HCT116 (cell line): ENCODE data around the gene TCP1. TPM values are rescaled to one million over a fixed set of nuclear protein-coding genes. Genes with fewer than 3 reads are reported as not detected.
"Not testable (repeated sequence)": the region's sequence is repeated elsewhere in the genome, so short reads cannot be mapped to it uniquely, and the experiment has no call there.

Experiments used
- ATAC-seq: fragments of 200-7000 bp; cut with Tn5 transposase; 2 replicates; pipeline ENCODE4 v1.9.1; 2020; ENCODE audit warnings: mild to moderate bottlenecking, moderate library complexity
- BruUV-seq: library from RNA; stranded (reverse); fragments of 400-500 nt; replicated peaks from 2 replicates; lab custom pipeline; 2021; lab: Mats Ljungman, UMichigan
- CTCF ChIA-PET: fragments of 300-600 bp; sonication (Branson Sonifier 250); formaldehyde crosslinking; loops from one replicate; lab custom pipeline; 2021; ENCODE audit warnings: antibody characterized with exemption; lab: Charles Lee
- POLR2A ChIA-PET: fragments of 300-600, 350-600 bp; sonication (Branson Sonifier 250); formaldehyde crosslinking; loops from one replicate; lab custom pipeline; 2021; ENCODE audit warnings: antibody characterized with exemption; lab: Charles Lee
- RAD21 ChIA-PET, 2 experiments: fragments of 300-600 bp; sonication (Branson Sonifier 250); formaldehyde crosslinking; loops; one replicate each; lab custom pipeline; 2023; ENCODE audit warnings: low total read pairs in 2 of 2; ENCODE audit not compliant: uncharacterized antibody in 2 of 2, unreplicated experiment in 2 of 2, low non-redundant PET in 1 of 2; lab: Charles Lee
- DNase-seq: peaks from one replicate; pipeline ENCODE4 v3.0.0-alpha.2; 2010; ENCODE audit warnings: low read depth, low spot score
- H2AFZ ChIP-seq: fragments of 200-600 bp; shearing (Covaris generic), sonication (generic); 2 replicates; pipeline ENCODE4 v1.6.1; 2017; ENCODE audit warnings: low read depth, mixed run types, mixed read lengths, antibody characterized with exemption, low read length; ENCODE audit not compliant: poor library complexity, severe bottlenecking
- H3K27ac ChIP-seq: 2 replicates; pipeline ENCODE4 v1.5.1; 2012; ENCODE audit warnings: low read depth, low read length
- H3K27me3 ChIP-seq: fragments of 200-600 bp; sonication (generic); 2 replicates; pipeline ENCODE4 v1.6.1; 2016; ENCODE audit warnings: mixed run types, low read length, mixed read lengths; ENCODE audit not compliant: insufficient read depth
- H3K36me3 ChIP-seq, 2 experiments: fragments of 200-500 bp in 1 of 2; fragments of 200-600 bp in 1 of 2; sonication (Bioruptor generic) in 1 of 2; sonication (generic) in 1 of 2; 2 replicates each; pipeline versions ENCODE4 v1.5.1 to v1.6.1; 2014 to 2016; ENCODE audit warnings: low read length in 2 of 2, inconsistent platforms in 1 of 2, mixed read lengths in 1 of 2, mixed run types in 1 of 2; ENCODE audit not compliant: insufficient read depth in 2 of 2, control insufficient read depth in 1 of 2
- H3K4me1 ChIP-seq, 2 experiments: fragments of 200-600 bp in 1 of 2; sonication (generic) in 1 of 2; 2 replicates each; pipeline versions ENCODE4 v1.5.1 to v1.6.1; 2012 to 2017; ENCODE audit warnings: low read length in 2 of 2, inconsistent platforms in 1 of 2, mild to moderate bottlenecking in 1 of 2, mixed read lengths in 1 of 2, mixed run types in 1 of 2, moderate library complexity in 1 of 2; ENCODE audit not compliant: insufficient read depth in 2 of 2, control insufficient read depth in 1 of 2
- H3K4me2 ChIP-seq: fragments of 200-600 bp; sonication (generic); 2 replicates; pipeline ENCODE4 v1.6.1; 2017; ENCODE audit warnings: mixed run types, low read length, mixed read lengths
- H3K4me3 ChIP-seq, 2 experiments: fragments of 200-600 bp in 1 of 2; sonication (generic) in 1 of 2; replicated peaks in 1 of 2; 2 replicates each; pipeline ENCODE4 v1.5.1; 2011 to 2016; ENCODE audit warnings: low read length in 2 of 2, control low read depth in 1 of 2, low read depth in 1 of 2, mild to moderate bottlenecking in 1 of 2, mixed read lengths in 1 of 2, mixed run types in 1 of 2
- H3K79me2 ChIP-seq: fragments of 200-600 bp; sonication (generic); 2 replicates; pipeline ENCODE4 v1.6.1; 2017; ENCODE audit warnings: mild to moderate bottlenecking, mixed run types, low read length, moderate library complexity, mixed read lengths; ENCODE audit not compliant: insufficient read depth
- H3K9ac ChIP-seq: fragments of 200-600 bp; sonication (generic); 2 replicates; pipeline ENCODE4 v1.6.1; 2016; ENCODE audit warnings: low read length, mixed read lengths
- H3K9me2 ChIP-seq: fragments of 200-600 bp; sonication (generic), shearing (Covaris generic); 2 replicates; pipeline ENCODE4 v1.6.1; 2017; ENCODE audit warnings: mixed run types, mild to moderate bottlenecking, moderate library complexity; ENCODE audit not compliant: insufficient read depth
- H3K9me3 ChIP-seq, 2 experiments: fragments of 200-500 bp in 1 of 2; fragments of 200-600 bp in 1 of 2; sonication (Bioruptor generic) in 1 of 2; sonication (generic) in 1 of 2; 2 replicates each; pipeline ENCODE4 v1.6.1; 2014 to 2017; ENCODE audit warnings: low read length in 2 of 2, mixed read lengths in 2 of 2, inconsistent platforms in 1 of 2, low read depth in 1 of 2, mild to moderate bottlenecking in 1 of 2, mixed run types in 1 of 2, moderate library complexity in 1 of 2; ENCODE audit not compliant: control insufficient read depth in 1 of 2, insufficient read depth in 1 of 2
- H4K20me1 ChIP-seq: fragments of 200-600 bp; sonication (generic), shearing (Covaris generic); 2 replicates; pipeline ENCODE4 v1.6.1; 2017; ENCODE audit warnings: mixed run types, mild to moderate bottlenecking, moderate library complexity; ENCODE audit not compliant: insufficient read depth
- CEBPB ChIP-seq: IDR thresholded peaks from 2 replicates; pipeline ENCODE4 v1.6.1; 2012; ENCODE audit warnings: low read depth
- EGR1 ChIP-seq: IDR thresholded peaks from 2 replicates; pipeline ENCODE4 v1.6.1; 2012; ENCODE audit warnings: low read depth
- EZH2 ChIP-seq: fragments of 200-600 bp; sonication (generic); IDR thresholded peaks from 2 replicates; pipeline ENCODE4 v1.6.1; 2017; ENCODE audit warnings: antibody characterized with exemption, mixed run types
- EZH2phosphoT487 ChIP-seq: fragments of 200-600 bp; IDR thresholded peaks from 2 replicates; pipeline ENCODE4 v1.6.1; 2018; ENCODE audit warnings: antibody characterized with exemption, borderline replicate concordance
- FOSL1 ChIP-seq: IDR thresholded peaks from 2 replicates; pipeline ENCODE4 v1.6.1; 2012; ENCODE audit warnings: low read depth
- POLR2AphosphoS5 ChIP-seq: IDR thresholded peaks from 2 replicates; pipeline ENCODE4 v1.6.1; 2011; ENCODE audit warnings: mild to moderate bottlenecking, low read depth, low read length, moderate library complexity
- SP1 ChIP-seq: IDR thresholded peaks from 2 replicates; pipeline ENCODE4 v1.6.1; 2012; ENCODE audit warnings: low read depth
- SRF ChIP-seq: IDR thresholded peaks from 2 replicates; pipeline ENCODE4 v1.6.1; 2012; ENCODE audit warnings: low read depth
- TCF7L2 ChIP-seq: IDR thresholded peaks from 2 replicates; pipeline ENCODE4 v1.7.0; 2011; ENCODE audit warnings: borderline replicate concordance, inconsistent platforms; ENCODE audit not compliant: insufficient read depth, insufficient read length; ENCODE audit errors: extremely low read depth
- YY1 ChIP-seq: IDR thresholded peaks from 2 replicates; pipeline ENCODE4 v1.6.1; 2011; ENCODE audit warnings: low read length, low read depth, moderate library complexity, mild to moderate bottlenecking; ENCODE audit not compliant: insufficient replicate concordance; ENCODE audit errors: extremely low read depth
- intact Hi-C: fragments of 100-400 bp; cut with micrococcal nuclease; formaldehyde crosslinking; loops from 2 replicates; pipeline ENCODE4 v1.10.0; 2022
- total RNA-seq: library from RNA; stranded (reverse); gene quantifications from one replicate; pipeline ENCODE4 v1.2.1, GENCODE V29; 2021; ENCODE audit not compliant: unreplicated experiment
- TF ChIP-seq, protein P1 (sequence below): IDR thresholded peaks from 2 replicates; pipeline ENCODE4 v1.6.1; 2012; ENCODE audit warnings: low read depth
- TF ChIP-seq, protein P2 (sequence below): IDR thresholded peaks from 2 replicates; pipeline ENCODE4 v1.6.1; 2011; ENCODE audit warnings: mild to moderate bottlenecking, low read length, moderate library complexity; ENCODE audit not compliant: insufficient replicate concordance; ENCODE audit errors: extremely low read depth
- TF ChIP-seq, protein P3 (sequence below): IDR thresholded peaks from 2 replicates; pipeline ENCODE4 v1.6.1; 2012

TCP1 gene
- total RNA-seq, 1 experiment from 2014 or later = 447 TPM

DNA sequence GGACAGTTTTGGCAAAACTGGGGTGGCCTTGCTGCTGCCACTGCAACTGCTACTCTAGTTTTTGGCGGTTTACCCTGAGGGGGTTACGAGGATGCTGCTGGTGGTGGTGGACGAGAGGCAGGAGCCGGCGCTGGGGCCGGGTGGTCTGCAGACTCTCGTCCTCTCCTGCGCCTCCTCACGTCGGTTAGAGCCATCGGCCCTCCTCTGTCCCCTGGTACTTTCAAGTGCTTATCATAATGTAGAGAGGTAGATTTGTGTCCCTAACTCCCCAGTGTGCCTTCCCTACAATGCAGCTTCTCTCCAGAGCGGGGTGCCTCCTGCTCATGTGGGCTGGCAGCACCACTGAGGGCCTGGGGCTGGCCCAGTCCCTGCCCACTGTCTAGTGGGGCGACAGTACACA lies 36.6 kb upstream of the TCP1 start (continued):
- TF ChIP-seq, protein P1, sequence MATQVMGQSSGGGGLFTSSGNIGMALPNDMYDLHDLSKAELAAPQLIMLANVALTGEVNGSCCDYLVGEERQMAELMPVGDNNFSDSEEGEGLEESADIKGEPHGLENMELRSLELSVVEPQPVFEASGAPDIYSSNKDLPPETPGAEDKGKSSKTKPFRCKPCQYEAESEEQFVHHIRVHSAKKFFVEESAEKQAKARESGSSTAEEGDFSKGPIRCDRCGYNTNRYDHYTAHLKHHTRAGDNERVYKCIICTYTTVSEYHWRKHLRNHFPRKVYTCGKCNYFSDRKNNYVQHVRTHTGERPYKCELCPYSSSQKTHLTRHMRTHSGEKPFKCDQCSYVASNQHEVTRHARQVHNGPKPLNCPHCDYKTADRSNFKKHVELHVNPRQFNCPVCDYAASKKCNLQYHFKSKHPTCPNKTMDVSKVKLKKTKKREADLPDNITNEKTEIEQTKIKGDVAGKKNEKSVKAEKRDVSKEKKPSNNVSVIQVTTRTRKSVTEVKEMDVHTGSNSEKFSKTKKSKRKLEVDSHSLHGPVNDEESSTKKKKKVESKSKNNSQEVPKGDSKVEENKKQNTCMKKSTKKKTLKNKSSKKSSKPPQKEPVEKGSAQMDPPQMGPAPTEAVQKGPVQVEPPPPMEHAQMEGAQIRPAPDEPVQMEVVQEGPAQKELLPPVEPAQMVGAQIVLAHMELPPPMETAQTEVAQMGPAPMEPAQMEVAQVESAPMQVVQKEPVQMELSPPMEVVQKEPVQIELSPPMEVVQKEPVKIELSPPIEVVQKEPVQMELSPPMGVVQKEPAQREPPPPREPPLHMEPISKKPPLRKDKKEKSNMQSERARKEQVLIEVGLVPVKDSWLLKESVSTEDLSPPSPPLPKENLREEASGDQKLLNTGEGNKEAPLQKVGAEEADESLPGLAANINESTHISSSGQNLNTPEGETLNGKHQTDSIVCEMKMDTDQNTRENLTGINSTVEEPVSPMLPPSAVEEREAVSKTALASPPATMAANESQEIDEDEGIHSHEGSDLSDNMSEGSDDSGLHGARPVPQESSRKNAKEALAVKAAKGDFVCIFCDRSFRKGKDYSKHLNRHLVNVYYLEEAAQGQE = no peak

DNA sequence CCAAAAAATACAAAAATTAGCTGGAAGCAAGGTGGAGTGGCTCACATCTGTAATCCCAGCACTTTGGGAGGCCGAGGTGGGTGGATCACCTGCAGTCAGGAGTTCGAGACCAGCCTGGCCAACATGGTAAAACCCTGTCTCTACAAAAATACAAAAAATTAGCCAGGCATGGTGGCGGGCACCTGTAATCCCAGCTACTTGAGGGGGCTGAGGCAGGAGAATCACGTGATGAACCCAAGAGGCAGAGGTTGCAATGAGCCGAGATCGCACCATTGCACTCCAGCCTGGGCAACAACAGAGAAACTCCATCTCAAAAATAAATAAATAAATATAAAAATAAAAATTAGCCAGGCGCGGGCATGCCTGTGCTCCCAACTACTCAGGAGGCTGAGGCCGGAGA lies 35.3 kb upstream of the TCP1 start:
- H3K27me3 ChIP-seq, H3K4me1 ChIP-seq, H3K4me2 ChIP-seq, ATAC-seq, H3K27ac ChIP-seq, H3K9me3 ChIP-seq, H3K79me2 ChIP-seq, BruUV-seq, intact Hi-C loops, H2AFZ ChIP-seq, H3K4me3 ChIP-seq, H3K9me2 ChIP-seq, H4K20me1 ChIP-seq, POLR2A ChIA-PET, CTCF ChIA-PET, H3K9ac ChIP-seq, DNase-seq, RAD21 ChIA-PET, H3K36me3 ChIP-seq: not testable (repeated sequence)

DNA sequence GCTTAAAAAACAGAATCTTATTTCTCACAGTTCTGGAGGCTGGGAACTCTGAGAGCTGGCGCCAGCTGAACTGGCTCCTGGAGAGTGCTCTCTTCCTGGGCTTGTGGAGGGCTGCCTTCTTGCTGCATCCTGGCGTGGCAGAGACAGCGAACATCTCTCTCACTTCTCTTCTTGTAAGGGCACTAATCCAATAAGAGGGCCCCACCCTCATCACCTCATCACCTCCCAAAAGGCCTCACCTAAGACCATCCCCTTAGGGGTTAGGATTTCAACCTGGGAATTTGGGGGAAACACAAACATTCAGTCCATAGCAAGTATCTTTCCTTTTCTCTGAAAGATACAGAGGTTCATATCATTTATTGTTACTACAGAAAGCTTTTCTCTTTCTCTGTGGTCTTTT lies 34.6 kb upstream of the TCP1 start:
- H3K4me2 ChIP-seq = no peak overlapping the region
- H3K4me3 ChIP-seq = no peak overlapping the region
- no TSS peak for BruUV-seq
- TF ChIP-seq, protein P2, sequence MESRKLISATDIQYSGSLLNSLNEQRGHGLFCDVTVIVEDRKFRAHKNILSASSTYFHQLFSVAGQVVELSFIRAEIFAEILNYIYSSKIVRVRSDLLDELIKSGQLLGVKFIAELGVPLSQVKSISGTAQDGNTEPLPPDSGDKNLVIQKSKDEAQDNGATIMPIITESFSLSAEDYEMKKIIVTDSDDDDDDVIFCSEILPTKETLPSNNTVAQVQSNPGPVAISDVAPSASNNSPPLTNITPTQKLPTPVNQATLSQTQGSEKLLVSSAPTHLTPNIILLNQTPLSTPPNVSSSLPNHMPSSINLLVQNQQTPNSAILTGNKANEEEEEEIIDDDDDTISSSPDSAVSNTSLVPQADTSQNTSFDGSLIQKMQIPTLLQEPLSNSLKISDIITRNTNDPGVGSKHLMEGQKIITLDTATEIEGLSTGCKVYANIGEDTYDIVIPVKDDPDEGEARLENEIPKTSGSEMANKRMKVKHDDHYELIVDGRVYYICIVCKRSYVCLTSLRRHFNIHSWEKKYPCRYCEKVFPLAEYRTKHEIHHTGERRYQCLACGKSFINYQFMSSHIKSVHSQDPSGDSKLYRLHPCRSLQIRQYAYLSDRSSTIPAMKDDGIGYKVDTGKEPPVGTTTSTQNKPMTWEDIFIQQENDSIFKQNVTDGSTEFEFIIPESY = no peak
- no peak for TF ChIP-seq EZH2phosphoT487
- TF ChIP-seq CEBPB = no peak
- no peak for TF ChIP-seq POLR2AphosphoS5
- no peak for TF ChIP-seq EZH2
- TF ChIP-seq, protein P3, sequence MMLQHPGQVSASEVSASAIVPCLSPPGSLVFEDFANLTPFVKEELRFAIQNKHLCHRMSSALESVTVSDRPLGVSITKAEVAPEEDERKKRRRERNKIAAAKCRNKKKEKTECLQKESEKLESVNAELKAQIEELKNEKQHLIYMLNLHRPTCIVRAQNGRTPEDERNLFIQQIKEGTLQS = no peak
- no peak for TF ChIP-seq TCF7L2
- TF ChIP-seq YY1 = no peak
- no peak for TF ChIP-seq SP1
- no peak for TF ChIP-seq SRF
- TF ChIP-seq FOSL1 = no peak
- TF ChIP-seq EGR1 = no peak
- no peaks in the 10 kb centered on the region for H3K36me3 ChIP-seq
- CTCF ChIA-PET = no interaction called here
- ATAC-seq (no peak), DNase-seq (no peak)
- POLR2A ChIA-PET = no interaction called here
- RAD21 ChIA-PET = no interaction called here
- no peak overlapping the region for H3K9ac ChIP-seq
- H3K27me3 ChIP-seq = no peaks in the 10 kb centered on the region
- no peaks in the 10 kb centered on the region for H4K20me1 ChIP-seq
- no peaks in the 10 kb centered on the region for H3K9me2 ChIP-seq
- H3K79me2 ChIP-seq = no peaks in the 10 kb centered on the region
- no peak overlapping the region for H3K27ac ChIP-seq
- H2AFZ ChIP-seq = no peak overlapping the region
- no peaks in the 10 kb centered on the region for H3K4me1 ChIP-seq
- H3K9me3 ChIP-seq = no peaks in the 10 kb centered on the region
- intact Hi-C loops = no loop called here
